Colonic mucosa (tissue), 4 donors: ENCODE results near the gene YAP1. TPM values are rescaled to one million over a fixed set of nuclear protein-coding genes. Genes with fewer than 3 reads are reported as not detected.

ENCODE experiments used
- DNase-seq: peaks from one replicate; pipeline ENCODE4 v3.0.0-alpha.2; 2020
- H3K27ac ChIP-seq: fragments of 200-600 bp; one replicate; pipeline ENCODE4 v1.8.0; 2021
- H3K27me3 ChIP-seq: fragments of 200-600 bp; one replicate; pipeline ENCODE4 v1.8.0; 2021
- H3K36me3 ChIP-seq: fragments of 200-600 bp; one replicate; pipeline ENCODE4 v1.8.0; 2021
- H3K4me1 ChIP-seq: fragments of 200-600 bp; one replicate; pipeline ENCODE4 v1.8.0; 2021; ENCODE audit warnings: mild to moderate bottlenecking
- H3K4me3 ChIP-seq: fragments of 200-600 bp; one replicate; pipeline ENCODE4 v1.8.0; 2021
- H3K9ac ChIP-seq, 2 donors: one replicate each; pipeline ENCODE4 v1.7.0; 2013; ENCODE audit warnings: control low read depth in 2 of 2, low read depth in 2 of 2, low read length in 2 of 2
- H3K9me3 ChIP-seq: fragments of 200-600 bp; one replicate; pipeline ENCODE4 v1.8.0; 2021
- intact Hi-C: fragments of 100-400 bp; cut with DNase I; formaldehyde crosslinking; loops from one replicate; pipeline ENCODE4 v1.14.1; 2022
- total RNA-seq, 2 donors: library from RNA; stranded (reverse); fragmentation: NEBNext Ultra II Directional in 1 of 2; extraction: Animal tissue kit (Norgen Biotek cat#: 25700) in 1 of 2; gene quantifications; one replicate each; pipeline ENCODE4 v1.2.1, GENCODE V29; 2021
- TF ChIP-seq, protein P1 (sequence below): fragments of 200-600 bp; IDR thresholded peaks from one replicate; pipeline ENCODE4 v1.8.0; 2022; ENCODE audit warnings: antibody characterized with exemption, mild to moderate bottlenecking
- donor health status: healthy.
- donor health status: DM: no; HTN: no; CAD: no.
- donor health status: DM: no; HTN: no; CAD: no.

YAP1 gene
- total RNA-seq, 2 donors from 2014 or later, result 43.9 to 71.7 TPM

DNA sequence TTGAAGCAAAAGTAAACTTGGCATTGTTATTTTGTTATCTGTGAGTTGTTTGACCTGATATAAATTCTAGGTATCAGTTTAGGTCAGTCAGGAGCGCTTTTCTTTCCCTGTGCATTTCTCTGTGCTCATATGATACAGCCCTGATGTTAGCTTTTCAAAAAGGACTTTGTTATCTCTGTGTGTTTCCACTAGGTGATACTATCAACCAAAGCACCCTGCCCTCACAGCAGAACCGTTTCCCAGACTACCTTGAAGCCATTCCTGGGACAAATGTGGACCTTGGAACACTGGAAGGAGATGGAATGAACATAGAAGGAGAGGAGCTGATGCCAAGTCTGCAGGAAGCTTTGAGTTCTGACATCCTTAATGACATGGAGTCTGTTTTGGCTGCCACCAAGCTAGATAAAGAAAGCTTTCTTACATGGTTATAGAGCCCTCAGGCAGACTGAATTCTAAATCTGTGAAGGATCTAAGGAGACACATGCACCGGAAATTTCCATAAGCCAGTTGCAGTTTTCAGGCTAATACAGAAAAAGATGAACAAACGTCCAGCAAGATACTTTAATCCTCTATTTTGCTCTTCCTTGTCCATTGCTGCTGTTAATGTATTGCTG lies 119.4 kb downstream of the YAP1 start:
- no peaks in the 10 kb centered on the region for H3K27me3 ChIP-seq
- intact Hi-C loops, result no loop called here
- no peaks in the 10 kb centered on the region for H3K36me3 ChIP-seq
- no peak overlapping the region for H3K27ac ChIP-seq
- no peak for DNase-seq
- TF ChIP-seq, protein P1, sequence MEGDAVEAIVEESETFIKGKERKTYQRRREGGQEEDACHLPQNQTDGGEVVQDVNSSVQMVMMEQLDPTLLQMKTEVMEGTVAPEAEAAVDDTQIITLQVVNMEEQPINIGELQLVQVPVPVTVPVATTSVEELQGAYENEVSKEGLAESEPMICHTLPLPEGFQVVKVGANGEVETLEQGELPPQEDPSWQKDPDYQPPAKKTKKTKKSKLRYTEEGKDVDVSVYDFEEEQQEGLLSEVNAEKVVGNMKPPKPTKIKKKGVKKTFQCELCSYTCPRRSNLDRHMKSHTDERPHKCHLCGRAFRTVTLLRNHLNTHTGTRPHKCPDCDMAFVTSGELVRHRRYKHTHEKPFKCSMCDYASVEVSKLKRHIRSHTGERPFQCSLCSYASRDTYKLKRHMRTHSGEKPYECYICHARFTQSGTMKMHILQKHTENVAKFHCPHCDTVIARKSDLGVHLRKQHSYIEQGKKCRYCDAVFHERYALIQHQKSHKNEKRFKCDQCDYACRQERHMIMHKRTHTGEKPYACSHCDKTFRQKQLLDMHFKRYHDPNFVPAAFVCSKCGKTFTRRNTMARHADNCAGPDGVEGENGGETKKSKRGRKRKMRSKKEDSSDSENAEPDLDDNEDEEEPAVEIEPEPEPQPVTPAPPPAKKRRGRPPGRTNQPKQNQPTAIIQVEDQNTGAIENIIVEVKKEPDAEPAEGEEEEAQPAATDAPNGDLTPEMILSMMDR, result no peak
- H3K4me3 ChIP-seq, result no peak overlapping the region
- H3K9me3 ChIP-seq, result no peaks in the 10 kb centered on the region
- H3K4me1 ChIP-seq, result no peaks in the 10 kb centered on the region
- H3K9ac ChIP-seq, result no peak overlapping the region

DNA sequence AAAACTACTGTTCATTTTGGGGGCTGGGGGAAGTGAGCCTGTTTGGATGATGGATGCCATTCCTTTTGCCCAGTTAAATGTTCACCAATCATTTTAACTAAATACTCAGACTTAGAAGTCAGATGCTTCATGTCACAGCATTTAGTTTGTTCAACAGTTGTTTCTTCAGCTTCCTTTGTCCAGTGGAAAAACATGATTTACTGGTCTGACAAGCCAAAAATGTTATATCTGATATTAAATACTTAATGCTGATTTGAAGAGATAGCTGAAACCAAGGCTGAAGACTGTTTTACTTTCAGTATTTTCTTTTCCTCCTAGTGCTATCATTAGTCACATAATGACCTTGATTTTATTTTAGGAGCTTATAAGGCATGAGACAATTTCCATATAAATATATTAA lies 119.9 kb downstream of the YAP1 start:
- intact Hi-C loops, result no loop called here
- no peaks in the 10 kb centered on the region for H3K27me3 ChIP-seq
- H3K9me3 ChIP-seq, result no peaks in the 10 kb centered on the region
- TF ChIP-seq, protein P1, result no peak
- H3K4me1 ChIP-seq, result no peaks in the 10 kb centered on the region
- H3K4me3 ChIP-seq, result no peak overlapping the region
- no peak for DNase-seq
- no peaks in the 10 kb centered on the region for H3K36me3 ChIP-seq
- no peak overlapping the region for H3K9ac ChIP-seq
- no peak overlapping the region for H3K27ac ChIP-seq

DNA sequence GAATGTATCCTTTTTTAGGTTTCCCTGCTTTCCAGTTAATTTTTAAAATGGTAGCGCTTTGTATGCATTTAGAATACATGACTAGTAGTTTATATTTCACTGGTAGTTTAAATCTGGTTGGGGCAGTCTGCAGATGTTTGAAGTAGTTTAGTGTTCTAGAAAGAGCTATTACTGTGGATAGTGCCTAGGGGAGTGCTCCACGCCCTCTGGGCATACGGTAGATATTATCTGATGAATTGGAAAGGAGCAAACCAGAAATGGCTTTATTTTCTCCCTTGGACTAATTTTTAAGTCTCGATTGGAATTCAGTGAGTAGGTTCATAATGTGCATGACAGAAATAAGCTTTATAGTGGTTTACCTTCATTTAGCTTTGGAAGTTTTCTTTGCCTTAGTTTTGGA lies 120.7 kb downstream of the YAP1 start:
- Histone ChIP-seq H3K27me3 (no peaks in the 10 kb centered on the region), H3K4me3 (no peak overlapping the region), H3K9me3 (no peaks in the 10 kb centered on the region), H3K9ac (no peak overlapping the region), H3K4me1 (no peaks in the 10 kb centered on the region), H3K36me3 (no peaks in the 10 kb centered on the region), H3K27ac (no peak overlapping the region)
- intact Hi-C loops, result no loop called here
- TF ChIP-seq, protein P1, result no peak
- DNase-seq, result no peak

DNA sequence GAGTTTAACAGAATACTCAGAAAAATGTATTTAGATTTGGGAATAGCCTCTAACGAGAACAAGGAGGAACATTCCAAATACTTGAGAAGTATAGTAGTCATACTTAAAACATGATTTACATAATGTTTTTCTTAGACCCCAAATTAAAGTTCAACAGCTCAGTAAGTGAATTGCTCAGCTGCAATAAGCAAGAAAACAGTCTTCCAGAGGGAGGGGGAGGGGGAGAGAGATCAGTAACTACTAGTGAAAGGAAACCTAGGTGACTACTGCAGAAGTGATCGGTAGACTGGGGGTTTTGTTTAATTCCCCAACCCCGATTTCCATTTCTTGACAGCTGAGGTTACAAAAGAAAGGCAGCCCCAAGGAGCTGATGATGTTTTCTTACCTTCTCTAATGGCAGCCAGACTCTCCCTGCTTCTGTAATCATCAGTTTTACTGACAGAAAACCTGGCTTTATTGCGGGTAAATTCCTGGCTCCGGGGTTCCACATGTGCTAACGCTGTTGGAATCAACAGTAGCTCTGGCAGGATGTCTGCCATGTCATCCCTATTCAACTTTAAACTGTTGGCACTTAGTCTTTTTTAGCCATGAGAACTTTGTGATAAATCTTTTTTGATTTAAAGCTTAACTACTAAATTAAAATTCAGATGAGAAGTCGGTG lies 124.7 kb downstream of the YAP1 start:
- intact Hi-C loops, result no loop called here
- Histone ChIP-seq H3K27me3 (no peaks in the 10 kb centered on the region), H3K9me3 (no peaks in the 10 kb centered on the region), H3K9ac (no peak overlapping the region), H3K27ac (no peak overlapping the region), H3K36me3 (no peaks in the 10 kb centered on the region), H3K4me1 (no peaks in the 10 kb centered on the region), H3K4me3 (no peak overlapping the region)
- DNase-seq, result no peak
- TF ChIP-seq, protein P1, result no peak

DNA sequence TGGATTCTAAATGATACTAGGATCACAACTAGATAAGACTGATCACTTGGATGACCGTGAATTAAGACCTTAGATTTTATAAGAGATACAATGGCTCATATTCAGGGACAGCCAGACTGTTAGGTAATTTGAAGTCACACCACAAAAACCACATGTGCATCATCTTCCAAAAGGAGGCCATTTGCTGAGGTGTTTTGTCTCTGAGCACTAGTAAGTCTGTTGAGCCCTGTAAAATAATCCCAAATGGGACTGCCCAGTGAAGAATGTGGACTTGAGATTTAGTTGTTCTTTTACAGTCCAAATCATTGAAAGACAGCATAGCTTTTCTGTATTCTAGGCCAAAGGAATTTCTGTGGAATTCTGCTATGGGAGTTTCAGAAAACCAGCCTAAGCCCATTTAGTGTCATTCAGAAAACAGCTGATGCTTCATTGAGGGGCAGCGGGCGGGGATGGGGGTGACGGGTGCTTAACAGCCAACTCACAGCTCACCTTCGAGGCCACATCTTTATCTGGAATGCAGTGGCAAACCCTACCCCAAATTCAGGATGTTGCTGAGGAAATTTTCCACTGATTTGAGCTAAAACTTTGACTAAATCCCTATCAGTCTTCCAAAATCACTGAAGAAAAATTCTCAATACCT lies 127.0 kb downstream of the YAP1 start:
- TF ChIP-seq, protein P1, result no peak
- H3K27ac ChIP-seq, result no peak overlapping the region
- no peaks in the 10 kb centered on the region for H3K4me1 ChIP-seq

More for the DNA sequence above, 127.0 kb downstream of the YAP1 start:
- DNase-seq, result no peak
- no peak overlapping the region for H3K9ac ChIP-seq
- H3K4me3 ChIP-seq, result no peak overlapping the region
- H3K27me3 ChIP-seq, result no peaks in the 10 kb centered on the region
- no peaks in the 10 kb centered on the region for H3K9me3 ChIP-seq
- intact Hi-C loops, result no loop called here
- H3K36me3 ChIP-seq, result no peaks in the 10 kb centered on the region
